GM19452 (cell line): ENCODE measurements around the gene KAT2B.
"Not testable (repeated sequence)": the region's sequence is repeated elsewhere in the genome, so short reads cannot be mapped to it uniquely, and the experiment has no call there.

Experiments used
- ATAC-seq: cut with Tn5 transposase; IDR thresholded peaks from one replicate; pipeline ENCODE4 v1.9.1; 2021; ENCODE audit not compliant: unreplicated experiment

Gene KAT2B

GRCh38 chr3:20039765-20040547 is at the start of gene KAT2B:
TSS of gene KAT2B (plus strand) at chr3:20040446. CDS start at chr3:20040478, 32 bp downstream.
- peak; percentile 63 for ATAC-seq

GRCh38 chr3:19994796-19995195 is 45.5 kb upstream of the KAT2B start:
- ATAC-seq, result no peak

- ATAC-seq, result no peak
These were observed 42.7 kb upstream of the KAT2B start for GRCh38 chr3:19997502-19997901.

GRCh38 chr3:20001932-20002331 is 38.3 kb upstream of the KAT2B start:
- no peak for ATAC-seq

GRCh38 chr3:20007960-20008359 is 32.3 kb upstream of the KAT2B start:
- no peak for ATAC-seq

- no peak for ATAC-seq
These were observed 31.6 kb upstream of the KAT2B start for GRCh38 chr3:20008646-20009045.

GRCh38 chr3:20012164-20012563 is 28.1 kb upstream of the KAT2B start, which contains the start of gene PP2D1:
TSS of gene PP2D1 (minus strand) at chr3:20012264. CDS start at chr3:20012072, 192 bp downstream.
- ATAC-seq, result no peak

- no peak for ATAC-seq
These were observed 26.9 kb upstream of the KAT2B start for GRCh38 chr3:20013396-20013795.

GRCh38 chr3:20015525-20015924 is 24.7 kb upstream of the KAT2B start:
- ATAC-seq, result no peak

- not testable (repeated sequence) for ATAC-seq
These were observed 24.2 kb upstream of the KAT2B start for GRCh38 chr3:20016076-20016475.

GRCh38 chr3:20022954-20023622 is 17.2 kb upstream of the KAT2B start:
- ATAC-seq, result no peak

- ATAC-seq, result no peak
These were observed 16.4 kb upstream of the KAT2B start for GRCh38 chr3:20023623-20024405.

- no peak for ATAC-seq
These were observed 13.1 kb upstream of the KAT2B start for GRCh38 chr3:20027136-20027535.

GRCh38 chr3:20028905-20029331 is 11.3 kb upstream of the KAT2B start:
- no peak for ATAC-seq

GRCh38 chr3:20031939-20032338 is 8.3 kb upstream of the KAT2B start:
- not testable (repeated sequence) for ATAC-seq

- ATAC-seq, result no peak
These were observed 5.2 kb upstream of the KAT2B start for GRCh38 chr3:20035019-20035418.

GRCh38 chr3:20037255-20037996 is 2.8 kb upstream of the KAT2B start:
- no peak for ATAC-seq

- no peak for ATAC-seq
These were observed 1.4 kb upstream of the KAT2B start for GRCh38 chr3:20038699-20039465.

- ATAC-seq, result no peak
These were observed 831 bp upstream of the KAT2B start for GRCh38 chr3:20039466-20039764.

GRCh38 chr3:20040548-20041196 is 426 bp downstream of the KAT2B start:
- peak; percentile 39 for ATAC-seq
